Measurements from ENCODE around the gene ZMYM3.

ZMYM3 gene

GRCh38 chrX:71198066-71198465, 55.9 kb downstream of the ZMYM3 start:
- no peak for TF ChIP-seq TEAD4 (IDR thresholded peaks at IDR 0.05)
- no peak for TF ChIP-seq CREB1 (IDR thresholded peaks at IDR 0.05; ENCODE audit: low read depth)
- no peak for TF ChIP-seq USF1 (IDR thresholded peaks at IDR 0.05)
- TF ChIP-seq EGR1 (IDR thresholded peaks at IDR 0.05): no peak
- no peak for TF ChIP-seq YY1 (IDR thresholded peaks at IDR 0.05; ENCODE audit: low read depth)
- TF ChIP-seq EP300 (IDR thresholded peaks at IDR 0.05; ENCODE audit: borderline replicate concordance): no peak
- no peak for TF ChIP-seq ZBTB7A (IDR thresholded peaks at IDR 0.05; ENCODE audit: low read depth)
- TF ChIP-seq TAF1 (IDR thresholded peaks at IDR 0.05; ENCODE audit: low read depth): no peak
- no peak for TF ChIP-seq CEBPB (IDR thresholded peaks at IDR 0.05)
- TF ChIP-seq FOXM1 (IDR thresholded peaks at IDR 0.05; ENCODE audit: borderline replicate concordance, low read depth): no peak
- no peak for TF ChIP-seq REST (IDR thresholded peaks at IDR 0.05; ENCODE audit: low read depth)
- TF ChIP-seq TCF12 (IDR thresholded peaks at IDR 0.05; ENCODE audit: low read depth): no peak
- no peak for TF ChIP-seq RAD21 (IDR thresholded peaks at IDR 0.05; ENCODE audit: low read depth)
- no peak for TF ChIP-seq MAX (IDR thresholded peaks at IDR 0.05)
- no peak for TF ChIP-seq NFIC (IDR thresholded peaks at IDR 0.05)

GRCh38 chrX:71195964-71196649, 57.8 kb downstream of the ZMYM3 start:
- TF ChIP-seq YY1 (IDR thresholded peaks at IDR 0.05; ENCODE audit: low read depth) (no peak), CEBPB (IDR thresholded peaks at IDR 0.05) (no peak), FOXM1 (IDR thresholded peaks at IDR 0.05; ENCODE audit: borderline replicate concordance, low read depth) (no peak), REST (IDR thresholded peaks at IDR 0.05; ENCODE audit: low read depth) (no peak), ZBTB7A (IDR thresholded peaks at IDR 0.05; ENCODE audit: low read depth) (no peak), MAX (IDR thresholded peaks at IDR 0.05) (no peak), NFIC (IDR thresholded peaks at IDR 0.05) (no peak), CREB1 (IDR thresholded peaks at IDR 0.05; ENCODE audit: low read depth) (no peak), USF1 (IDR thresholded peaks at IDR 0.05) (no peak), TCF12 (IDR thresholded peaks at IDR 0.05; ENCODE audit: low read depth) (no peak), TAF1 (IDR thresholded peaks at IDR 0.05; ENCODE audit: low read depth) (no peak), EP300 (IDR thresholded peaks at IDR 0.05; ENCODE audit: borderline replicate concordance) (no peak)

GRCh38 chrX:71191248-71191647, 62.7 kb downstream of the ZMYM3 start:
- TF ChIP-seq FOXM1 (IDR thresholded peaks at IDR 0.05; ENCODE audit: borderline replicate concordance, low read depth): no peak
- TF ChIP-seq MAX (IDR thresholded peaks at IDR 0.05): no peak
- TF ChIP-seq NFIC (IDR thresholded peaks at IDR 0.05): no peak
- TF ChIP-seq CREB1 (IDR thresholded peaks at IDR 0.05; ENCODE audit: low read depth): no peak
- TF ChIP-seq EGR1 (IDR thresholded peaks at IDR 0.05): no peak
- no peak for TF ChIP-seq REST (IDR thresholded peaks at IDR 0.05; ENCODE audit: low read depth)
- no peak for TF ChIP-seq TEAD4 (IDR thresholded peaks at IDR 0.05)
- TF ChIP-seq USF1 (IDR thresholded peaks at IDR 0.05): no peak
- no peak for TF ChIP-seq ZBTB7A (IDR thresholded peaks at IDR 0.05; ENCODE audit: low read depth)
